ENCODE data around the gene STOX2. TPM values are rescaled to one million over a fixed set of nuclear protein-coding genes. Genes with fewer than 3 reads are reported as not detected.

The STOX2 gene
- total RNA-seq, 1 donor from 2014 or later = not detected

- no peaks in the 10 kb centered on the region for H3K27me3 Mint-ChIP-seq (ENCODE audit: low read depth)
- H3K4me1 Mint-ChIP-seq (ENCODE audit: low read depth) = peaks cover 2% of the 10 kb centered on the region
- no peaks in the 10 kb centered on the region for H3K9me3 Mint-ChIP-seq
- no peaks in the 10 kb centered on the region for H3K36me3 Mint-ChIP-seq (ENCODE audit: low read depth)
- no peak overlapping the region for H3K4me3 Mint-ChIP-seq (ENCODE audit: low read depth)
- H3K27ac Mint-ChIP-seq = no peak overlapping the region
- DNase-seq (ENCODE audit: low spot score) = no peak
- intact Hi-C loops (cut with micrococcal nuclease) = no loop called here
These were observed 102.8 kb downstream of the STOX2 start for GRCh38 chr4:184007891-184008290.

- Mint-ChIP-seq H3K27ac (no peak overlapping the region), H3K36me3 (ENCODE audit: low read depth) (no peaks in the 10 kb centered on the region), H3K4me1 (ENCODE audit: low read depth) (peaks cover 7% of the 10 kb centered on the region), H3K4me3 (ENCODE audit: low read depth) (no peak overlapping the region), H3K27me3 (ENCODE audit: low read depth) (no peaks in the 10 kb centered on the region), H3K9me3 (no peaks in the 10 kb centered on the region)
- no peak for DNase-seq (ENCODE audit: low spot score)
- intact Hi-C loops (cut with micrococcal nuclease) = no loop called here
These were observed 105.6 kb downstream of the STOX2 start for GRCh38 chr4:184010696-184011095.

- Mint-ChIP-seq H3K36me3 (ENCODE audit: low read depth) (no peaks in the 10 kb centered on the region), H3K4me1 (ENCODE audit: low read depth) (peaks cover 7% of the 10 kb centered on the region), H3K27ac (no peak overlapping the region), H3K27me3 (ENCODE audit: low read depth) (no peaks in the 10 kb centered on the region), H3K4me3 (ENCODE audit: low read depth) (no peak overlapping the region), H3K9me3 (no peaks in the 10 kb centered on the region)
- intact Hi-C loops (cut with micrococcal nuclease) = no loop called here
- DNase-seq (ENCODE audit: low spot score) = no peak
These were observed 106.8 kb downstream of the STOX2 start for GRCh38 chr4:184011826-184012380.

GRCh38 chr4:184012937-184013336, 107.8 kb downstream of the STOX2 start:
- Mint-ChIP-seq H3K27ac (no peak overlapping the region), H3K36me3 (ENCODE audit: low read depth) (no peaks in the 10 kb centered on the region), H3K4me3 (ENCODE audit: low read depth) (no peak overlapping the region), H3K27me3 (ENCODE audit: low read depth) (no peaks in the 10 kb centered on the region), H3K9me3 (no peaks in the 10 kb centered on the region), H3K4me1 (ENCODE audit: low read depth) (peaks cover 7% of the 10 kb centered on the region)
- DNase-seq (ENCODE audit: low spot score) = no peak
- intact Hi-C loops (cut with micrococcal nuclease) = no loop called here

GRCh38 chr4:184014301-184014700, 109.2 kb downstream of the STOX2 start:
- intact Hi-C loops (cut with micrococcal nuclease) = no loop called here
- no peaks in the 10 kb centered on the region for H3K9me3 Mint-ChIP-seq
- no peak overlapping the region for H3K4me3 Mint-ChIP-seq (ENCODE audit: low read depth)
- no peak overlapping the region for H3K27ac Mint-ChIP-seq
- no peaks in the 10 kb centered on the region for H3K36me3 Mint-ChIP-seq (ENCODE audit: low read depth)
- H3K4me1 Mint-ChIP-seq (ENCODE audit: low read depth) = peaks cover 7% of the 10 kb centered on the region
- DNase-seq (ENCODE audit: low spot score) = no peak
- no peaks in the 10 kb centered on the region for H3K27me3 Mint-ChIP-seq (ENCODE audit: low read depth)

GRCh38 chr4:184016759-184017668, 111.9 kb downstream of the STOX2 start:
- Mint-ChIP-seq H3K9me3 (no peaks in the 10 kb centered on the region), H3K27ac (no peak overlapping the region), H3K27me3 (ENCODE audit: low read depth) (peaks cover 4% of the 10 kb centered on the region), H3K4me3 (ENCODE audit: low read depth) (no peak overlapping the region), H3K4me1 (ENCODE audit: low read depth) (peaks cover 7% of the 10 kb centered on the region), H3K36me3 (ENCODE audit: low read depth) (no peaks in the 10 kb centered on the region)
- intact Hi-C loops (cut with micrococcal nuclease) = no loop called here
- DNase-seq (ENCODE audit: low spot score) = no peak

GRCh38 chr4:184019076-184019475, 114.0 kb downstream of the STOX2 start:
- H3K27ac Mint-ChIP-seq = no peak overlapping the region
- H3K36me3 Mint-ChIP-seq (ENCODE audit: low read depth) = no peaks in the 10 kb centered on the region
- peaks cover 6% of the 10 kb centered on the region for H3K27me3 Mint-ChIP-seq (ENCODE audit: low read depth)
- H3K4me3 Mint-ChIP-seq (ENCODE audit: low read depth) = no peak overlapping the region
- DNase-seq (ENCODE audit: low spot score) = no peak
- intact Hi-C loops (cut with micrococcal nuclease) = no loop called here
- no peaks in the 10 kb centered on the region for H3K9me3 Mint-ChIP-seq
- H3K4me1 Mint-ChIP-seq (ENCODE audit: low read depth) = no peaks in the 10 kb centered on the region

- Mint-ChIP-seq H3K4me1 (ENCODE audit: low read depth) (no peaks in the 10 kb centered on the region), H3K27me3 (ENCODE audit: low read depth) (peaks cover 8% of the 10 kb centered on the region), H3K27ac (no peak overlapping the region), H3K36me3 (ENCODE audit: low read depth) (no peaks in the 10 kb centered on the region), H3K4me3 (ENCODE audit: low read depth) (no peak overlapping the region), H3K9me3 (no peaks in the 10 kb centered on the region)
- intact Hi-C loops (cut with micrococcal nuclease) = no loop called here
- DNase-seq (ENCODE audit: low spot score) = no peak
These were observed 114.8 kb downstream of the STOX2 start for GRCh38 chr4:184019667-184020623.

- Mint-ChIP-seq H3K36me3 (ENCODE audit: low read depth) (no peaks in the 10 kb centered on the region), H3K4me1 (ENCODE audit: low read depth) (no peaks in the 10 kb centered on the region), H3K4me3 (ENCODE audit: low read depth) (no peak overlapping the region), H3K27ac (no peak overlapping the region), H3K27me3 (ENCODE audit: low read depth) (peaks cover 8% of the 10 kb centered on the region), H3K9me3 (no peaks in the 10 kb centered on the region)
- no peak for DNase-seq (ENCODE audit: low spot score)
- intact Hi-C loops (cut with micrococcal nuclease) = no loop called here
These were observed 116.3 kb downstream of the STOX2 start for GRCh38 chr4:184021389-184021788.

GRCh38 chr4:184022679-184023383, 117.7 kb downstream of the STOX2 start:
- Mint-ChIP-seq H3K4me3 (ENCODE audit: low read depth) (no peak overlapping the region), H3K27me3 (ENCODE audit: low read depth) (peaks cover 21% of the 10 kb centered on the region), H3K27ac (no peak overlapping the region)

GRCh38 chr4:184024637-184025036, 119.5 kb downstream of the STOX2 start:
- no peaks in the 10 kb centered on the region for H3K36me3 Mint-ChIP-seq (ENCODE audit: low read depth)

More at GRCh38 chr4:184022679-184023383, 117.7 kb downstream of the STOX2 start:
- Mint-ChIP-seq H3K4me1 (ENCODE audit: low read depth) (peaks cover 7% of the 10 kb centered on the region), H3K9me3 (no peaks in the 10 kb centered on the region), H3K36me3 (ENCODE audit: low read depth) (no peaks in the 10 kb centered on the region)
- intact Hi-C loops (cut with micrococcal nuclease) = no loop called here
- no peak for DNase-seq (ENCODE audit: low spot score)

More at GRCh38 chr4:184024637-184025036, 119.5 kb downstream of the STOX2 start:
- intact Hi-C loops (cut with micrococcal nuclease) = no loop called here
- no peak overlapping the region for H3K27ac Mint-ChIP-seq
- H3K9me3 Mint-ChIP-seq = no peaks in the 10 kb centered on the region
- peaks cover 22% of the 10 kb centered on the region for H3K4me1 Mint-ChIP-seq (ENCODE audit: low read depth)
- H3K4me3 Mint-ChIP-seq (ENCODE audit: low read depth) = no peak overlapping the region
- H3K27me3 Mint-ChIP-seq (ENCODE audit: low read depth) = peaks cover 36% of the 10 kb centered on the region
- no peak for DNase-seq (ENCODE audit: low spot score)

Data from activated T-helper 2 cell treated with anti-CD3 and anti-CD28 coated beads, Interferon-gamma antibody, Interleukin-2, Interleukin-4, amounts not matched to agents 10 μg/mL and 5 μg/mL and 100 μg/mL, durations not matched to agents 14 hours and 24 hours and 36 hours (primary cell).